ENCODE results near the gene ZBTB12. TPM values are rescaled to one million over a fixed set of nuclear protein-coding genes. Genes with fewer than 3 reads are reported as not detected.

The ZBTB12 gene
- total RNA-seq, 4 donors from 2014 or later: 0.49 to 2.6 (median 1.5) TPM

DNA sequence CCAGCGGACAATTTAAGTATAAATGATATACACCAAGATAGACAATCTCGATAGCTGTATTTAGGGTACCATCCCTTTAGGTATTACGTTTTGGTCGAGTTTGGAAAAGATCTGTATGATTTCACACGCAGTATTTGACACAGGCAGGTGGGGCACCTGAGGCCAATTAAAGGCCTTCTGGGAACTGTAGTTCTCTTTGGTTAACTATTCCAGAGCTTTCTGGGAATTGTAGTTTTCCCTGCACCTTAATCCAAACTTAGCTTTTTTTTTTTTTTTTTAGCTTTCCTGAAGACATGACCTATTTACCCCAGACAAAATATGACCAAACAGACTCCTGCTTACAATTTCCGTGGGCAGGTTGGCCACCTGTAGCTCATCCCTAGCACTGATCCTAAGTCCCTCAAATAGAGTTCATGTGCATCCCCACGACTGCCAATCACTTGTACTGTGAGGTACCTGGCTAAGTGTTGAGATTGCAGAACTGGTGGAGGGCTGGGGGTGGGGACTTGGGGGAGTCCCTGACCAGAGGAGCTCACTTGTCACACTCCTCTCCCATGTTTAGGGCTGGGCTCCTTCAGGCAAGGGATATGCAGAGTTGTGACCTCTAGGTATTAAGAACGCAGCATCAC, 3.4 kb downstream of the ZBTB12 start:
- no peaks in the 10 kb centered on the region for H3K27me3 ChIP-seq
- H3K4me1 ChIP-seq: peaks cover 48% of the 10 kb centered on the region
- DNase-seq (ENCODE audit: low spot score in 2 of 2): no peak
- TF ChIP-seq, protein P1, sequence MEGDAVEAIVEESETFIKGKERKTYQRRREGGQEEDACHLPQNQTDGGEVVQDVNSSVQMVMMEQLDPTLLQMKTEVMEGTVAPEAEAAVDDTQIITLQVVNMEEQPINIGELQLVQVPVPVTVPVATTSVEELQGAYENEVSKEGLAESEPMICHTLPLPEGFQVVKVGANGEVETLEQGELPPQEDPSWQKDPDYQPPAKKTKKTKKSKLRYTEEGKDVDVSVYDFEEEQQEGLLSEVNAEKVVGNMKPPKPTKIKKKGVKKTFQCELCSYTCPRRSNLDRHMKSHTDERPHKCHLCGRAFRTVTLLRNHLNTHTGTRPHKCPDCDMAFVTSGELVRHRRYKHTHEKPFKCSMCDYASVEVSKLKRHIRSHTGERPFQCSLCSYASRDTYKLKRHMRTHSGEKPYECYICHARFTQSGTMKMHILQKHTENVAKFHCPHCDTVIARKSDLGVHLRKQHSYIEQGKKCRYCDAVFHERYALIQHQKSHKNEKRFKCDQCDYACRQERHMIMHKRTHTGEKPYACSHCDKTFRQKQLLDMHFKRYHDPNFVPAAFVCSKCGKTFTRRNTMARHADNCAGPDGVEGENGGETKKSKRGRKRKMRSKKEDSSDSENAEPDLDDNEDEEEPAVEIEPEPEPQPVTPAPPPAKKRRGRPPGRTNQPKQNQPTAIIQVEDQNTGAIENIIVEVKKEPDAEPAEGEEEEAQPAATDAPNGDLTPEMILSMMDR (IDR thresholded peaks at IDR 0.05): no peak
- TF ChIP-seq EP300 (IDR thresholded peaks at IDR 0.05) (no peak), POLR2AphosphoS5 (IDR thresholded peaks at IDR 0.05) (no peak), POLR2A (IDR thresholded peaks at IDR 0.05) (no peak)
- peaks cover 19% of the 10 kb centered on the region for H3K36me3 ChIP-seq
- peak overlapping the region; percentile 83 for H3K4me3 ChIP-seq
- H3K27ac ChIP-seq: peak overlapping the region; percentile 82
- WGBS: 16% methylated on average over 8 of the region's 8 CpGs
- no peaks in the 10 kb centered on the region for H3K9me3 ChIP-seq

DNA sequence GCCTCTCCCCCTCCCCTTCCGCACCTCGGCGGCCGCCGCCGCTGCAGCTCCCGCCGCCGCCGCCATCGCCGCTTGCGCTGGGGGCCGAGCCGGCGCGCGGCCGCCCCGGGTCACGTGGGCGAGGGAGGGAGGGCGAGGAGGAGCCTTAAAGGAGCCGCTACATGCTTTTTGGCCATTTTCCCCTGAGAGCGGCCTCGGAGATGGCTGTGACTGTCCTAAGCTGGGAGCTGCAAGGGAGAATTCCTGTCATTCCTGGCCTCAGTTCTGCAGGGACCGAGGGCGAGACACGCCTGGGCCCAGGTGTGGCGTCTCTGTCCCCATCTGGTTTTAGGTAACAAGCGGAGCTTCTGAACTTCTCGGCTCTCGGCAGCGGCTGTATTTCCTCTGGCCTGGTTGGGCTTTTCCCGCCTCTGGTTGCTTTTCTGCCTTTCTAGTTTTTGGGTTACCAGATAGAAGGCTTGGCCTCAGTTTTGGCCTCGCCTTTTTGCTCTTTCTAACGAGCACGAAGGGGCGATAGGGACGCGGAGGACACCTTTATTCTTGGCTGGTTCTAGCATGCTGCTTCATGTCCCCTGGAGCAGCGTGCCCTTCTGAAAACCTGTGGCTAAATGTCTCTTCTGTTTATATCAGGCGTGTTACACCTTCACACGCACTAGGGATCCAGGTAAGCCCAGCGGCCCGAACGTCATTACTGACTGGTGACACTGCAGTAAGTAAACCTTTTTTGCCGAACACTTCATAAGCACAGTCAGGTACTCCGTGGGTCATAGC, 4.1 kb downstream of the ZBTB12 start, which contains the start of gene EHMT2:
Gene EHMT2, minus strand, starts transcription at position 87 of the 771 bp plus-strand sequence. Its CDS starts 21 bp downstream, at position 66.
- Histone ChIP-seq H3K9me3 (no peaks in the 10 kb centered on the region), H3K36me3 (peaks cover 26% of the 10 kb centered on the region), H3K4me1 (peaks cover 44% of the 10 kb centered on the region), H3K4me3 (peak within 1 kb of the TSS; percentile 83), H3K27me3 (no peaks in the 10 kb centered on the region), H3K27ac (peak within 1 kb of the TSS; percentile 82)
- peak; percentile 88 to 90 for DNase-seq (ENCODE audit: low spot score in 2 of 2)
- under 1% methylated on average over 22 of the region's 49 CpGs for WGBS
- TF ChIP-seq EP300 (IDR thresholded peaks at IDR 0.05) (no peak), POLR2AphosphoS5 (IDR thresholded peaks at IDR 0.05) (peak in 1 of 3 donors; percentile 16), POLR2A (IDR thresholded peaks at IDR 0.05) (peak in 1 of 2 donors; percentile 23)
- TF ChIP-seq, protein P1 (IDR thresholded peaks at IDR 0.05): peak in 1 of 2 donors; percentile 12

DNA sequence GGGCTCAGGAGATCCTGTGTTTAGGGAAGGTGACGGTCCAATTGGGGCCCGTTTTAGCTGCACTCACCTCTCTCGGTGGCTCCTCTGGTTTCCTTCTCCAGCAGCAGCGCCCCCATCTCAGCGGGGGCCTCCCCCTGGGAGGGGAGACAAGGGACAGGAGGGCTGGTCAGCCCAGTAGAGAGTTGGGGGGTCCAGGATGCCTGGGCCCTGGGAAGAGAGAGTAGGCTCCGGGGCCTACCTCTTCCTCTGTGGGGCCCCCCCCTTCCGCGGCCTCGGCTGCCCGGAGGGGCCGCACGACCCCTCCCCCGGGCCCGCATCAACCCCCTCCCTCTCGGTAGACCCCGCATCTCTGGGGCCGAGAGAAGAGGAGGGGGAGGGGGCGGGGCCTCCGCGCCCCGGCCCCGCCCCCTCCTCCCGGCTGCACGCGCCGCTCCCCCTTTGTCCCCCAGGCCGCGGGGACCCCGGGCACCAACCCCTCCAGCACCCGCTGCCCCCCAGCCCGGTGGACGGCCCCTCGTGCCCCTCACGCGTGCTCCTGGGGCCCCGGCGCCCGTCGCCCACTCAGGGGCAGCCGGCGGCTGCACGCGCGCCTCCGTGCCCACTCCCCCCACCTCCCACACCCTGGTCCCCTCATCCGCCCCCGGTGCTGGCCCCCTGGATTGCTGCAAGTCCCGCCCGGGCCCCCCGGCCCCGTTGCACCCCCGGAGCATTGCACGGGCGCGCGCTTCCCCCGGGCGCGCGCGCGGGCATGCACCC, 4.9 kb downstream of the ZBTB12 start:
- no peak for TF ChIP-seq EP300 (IDR thresholded peaks at IDR 0.05)
- TF ChIP-seq POLR2A (IDR thresholded peaks at IDR 0.05): no peak
- no peak for TF ChIP-seq POLR2AphosphoS5 (IDR thresholded peaks at IDR 0.05)
- TF ChIP-seq, protein P1 (IDR thresholded peaks at IDR 0.05): no peak
- peak in 1 of 2 donors; percentile 81 for DNase-seq (ENCODE audit: low spot score in 2 of 2)
- peak overlapping the region; percentile 82 for H3K27ac ChIP-seq
- H3K4me1 ChIP-seq: peaks cover 39% of the 10 kb centered on the region
- no peaks in the 10 kb centered on the region for H3K27me3 ChIP-seq
- H3K36me3 ChIP-seq: peaks cover 33% of the 10 kb centered on the region
- no peaks in the 10 kb centered on the region for H3K9me3 ChIP-seq
- WGBS: no CpG with 5 or more reads among the region's 62 CpGs
- H3K4me3 ChIP-seq: peak overlapping the region; percentile 83

DNA sequence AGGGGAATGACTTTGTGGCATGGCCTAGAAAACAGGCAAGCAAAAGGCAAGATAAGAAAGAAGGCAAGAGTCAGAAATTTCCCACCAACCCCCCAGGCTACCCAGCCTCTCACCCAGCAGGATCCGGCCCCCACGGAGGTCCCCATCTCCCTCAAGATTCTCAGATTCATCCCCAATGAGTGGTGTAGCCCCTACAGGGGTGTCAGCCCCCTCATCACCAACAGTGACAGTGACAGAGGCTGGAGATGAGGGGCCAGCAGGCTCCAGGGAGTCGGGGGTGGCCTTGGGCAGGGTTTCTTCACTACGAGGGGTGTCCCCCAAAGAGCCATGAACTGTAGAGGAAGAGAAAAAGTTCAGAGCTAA, 5.4 kb downstream of the ZBTB12 start:
- no peaks in the 10 kb centered on the region for H3K27me3 ChIP-seq
- WGBS: 45% methylated on average over 4 of the region's 4 CpGs
- no peak for DNase-seq (ENCODE audit: low spot score in 2 of 2)
- TF ChIP-seq, protein P1 (IDR thresholded peaks at IDR 0.05): no peak
- TF ChIP-seq EP300 (IDR thresholded peaks at IDR 0.05): no peak
- no peak for TF ChIP-seq POLR2AphosphoS5 (IDR thresholded peaks at IDR 0.05)
- no peak for TF ChIP-seq POLR2A (IDR thresholded peaks at IDR 0.05)
- H3K9me3 ChIP-seq: no peaks in the 10 kb centered on the region
- peaks cover 37% of the 10 kb centered on the region for H3K4me1 ChIP-seq
- peak overlapping the region; percentile 83 for H3K4me3 ChIP-seq
- H3K36me3 ChIP-seq: peaks cover 39% of the 10 kb centered on the region
- H3K27ac ChIP-seq: peak overlapping the region; percentile 82
